Vagina (tissue), 2 donors: Measurements from ENCODE around the gene CD44.
"Not testable (repeated sequence)": the region's sequence is repeated elsewhere in the genome, so short reads cannot be mapped to it uniquely, and the experiment has no call there.

ENCODE experiments used
- CTCF ChIP-seq, 3 experiments: fragments of 450-650 bp in 2 of 3; fragments of 200-600 bp in 1 of 3; sonication (generic) in 1 of 3; IDR thresholded peaks; one replicate each; pipeline ENCODE4 v1.5.1; 2017 to 2019; ENCODE audit warnings: antibody characterized with exemption in 3 of 3, mild to moderate bottlenecking in 2 of 3, moderate library complexity in 2 of 3
- POLR2A ChIP-seq, 2 donors: fragments of 450-650 bp; IDR thresholded peaks; one replicate each; pipeline ENCODE4 v1.6.1; 2017; ENCODE audit warnings: antibody characterized with exemption in 2 of 2, mild to moderate bottlenecking in 2 of 2, moderate library complexity in 2 of 2

- TF ChIP-seq CTCF, POLR2A (IDR thresholded peaks at IDR 0.05): not testable (repeated sequence)
Observed at GRCh38 chr11:35108336-35108735, 30.6 kb upstream of the CD44 start.
